IPS-15b (cell line): ENCODE measurements around the gene CWF19L1.

Experiments used
- H3K27me3 ChIP-seq: one replicate; pipeline ENCODE4 v1.6.1; 2013; ENCODE audit warnings: low read length; ENCODE audit not compliant: control insufficient read depth, insufficient read depth
- H3K36me3 ChIP-seq: one replicate; pipeline ENCODE4 v1.6.1; 2013; ENCODE audit warnings: low read length; ENCODE audit not compliant: control insufficient read depth, insufficient read depth
- H3K4me1 ChIP-seq: one replicate; pipeline ENCODE4 v1.6.1; 2013; ENCODE audit warnings: mild to moderate bottlenecking, low read length; ENCODE audit not compliant: control insufficient read depth, insufficient read depth
- H3K4me3 ChIP-seq: one replicate; pipeline ENCODE4 v1.5.1; 2013; ENCODE audit warnings: low read depth, low read length
- H3K9ac ChIP-seq: one replicate; pipeline ENCODE4 v1.6.1; 2013; ENCODE audit warnings: low read depth, mild to moderate bottlenecking, low read length
- H3K9me3 ChIP-seq: one replicate; pipeline ENCODE4 v1.6.1; 2013; ENCODE audit warnings: mild to moderate bottlenecking, low read length; ENCODE audit not compliant: control insufficient read depth, insufficient read depth

The CWF19L1 gene

DNA sequence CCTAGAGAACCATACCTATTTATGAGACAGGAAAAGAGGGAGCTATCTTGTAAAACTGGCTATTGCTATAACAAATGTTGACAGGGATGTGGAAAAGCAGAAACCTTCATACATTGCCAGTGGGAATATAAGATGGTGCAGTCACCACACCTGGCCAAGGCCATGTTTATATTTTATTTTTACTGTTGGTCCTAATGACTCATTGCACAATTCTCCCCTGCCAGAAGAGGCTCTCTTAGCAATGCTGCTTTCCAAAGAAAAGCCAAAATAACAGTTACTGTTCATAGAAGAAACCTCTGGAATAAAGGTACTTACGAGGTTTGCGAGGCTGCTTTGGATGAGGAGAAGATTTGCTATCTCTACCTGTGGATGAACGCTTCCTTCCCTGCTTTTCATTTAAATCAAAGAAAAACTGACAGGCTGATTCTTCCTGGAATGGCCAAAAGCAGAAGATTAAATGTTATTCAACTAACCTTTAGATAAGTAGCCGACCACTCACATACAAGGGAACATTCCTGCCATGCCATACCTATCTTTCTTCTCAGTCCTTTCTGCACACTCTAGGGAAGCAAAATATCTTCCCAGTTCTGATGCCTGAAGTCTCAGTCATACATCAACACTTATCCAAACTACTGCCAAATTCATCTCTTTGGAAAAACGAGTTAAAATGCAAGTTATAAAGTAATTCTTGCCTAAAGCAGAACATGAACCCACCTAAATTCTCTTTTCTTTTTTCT, 21.8 kb downstream of the CWF19L1 start:
- Histone ChIP-seq H3K4me3 (no peak overlapping the region), H3K36me3 (peaks cover 13% of the 10 kb centered on the region), H3K27me3 (no peaks in the 10 kb centered on the region), H3K9ac (no peak overlapping the region), H3K9me3 (no peaks in the 10 kb centered on the region), H3K4me1 (no peaks in the 10 kb centered on the region)

DNA sequence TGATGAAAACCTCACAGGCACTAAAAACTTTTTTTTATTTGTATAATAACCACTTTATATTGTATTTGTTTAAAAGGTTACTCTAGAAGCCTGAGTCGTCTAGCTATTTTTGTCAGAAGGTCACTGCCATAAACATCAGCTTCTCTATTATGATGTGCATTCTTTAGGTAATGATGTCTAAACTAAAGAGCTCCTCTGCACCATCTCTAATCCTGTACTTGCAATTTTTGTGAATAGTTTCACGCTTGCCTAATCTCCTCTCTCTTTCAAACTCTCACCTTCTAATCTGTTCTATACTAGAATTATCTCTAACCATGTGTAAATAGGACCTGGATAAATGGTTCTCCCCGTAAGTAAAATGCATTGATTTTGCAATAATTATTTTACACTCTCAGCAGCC, 27.6 kb downstream of the CWF19L1 start:
- no peaks in the 10 kb centered on the region for H3K27me3 ChIP-seq
- no peaks in the 10 kb centered on the region for H3K4me1 ChIP-seq
- H3K9me3 ChIP-seq = no peaks in the 10 kb centered on the region
- no peak overlapping the region for H3K4me3 ChIP-seq
- peaks cover 11% of the 10 kb centered on the region for H3K36me3 ChIP-seq
- H3K9ac ChIP-seq = no peak overlapping the region

DNA sequence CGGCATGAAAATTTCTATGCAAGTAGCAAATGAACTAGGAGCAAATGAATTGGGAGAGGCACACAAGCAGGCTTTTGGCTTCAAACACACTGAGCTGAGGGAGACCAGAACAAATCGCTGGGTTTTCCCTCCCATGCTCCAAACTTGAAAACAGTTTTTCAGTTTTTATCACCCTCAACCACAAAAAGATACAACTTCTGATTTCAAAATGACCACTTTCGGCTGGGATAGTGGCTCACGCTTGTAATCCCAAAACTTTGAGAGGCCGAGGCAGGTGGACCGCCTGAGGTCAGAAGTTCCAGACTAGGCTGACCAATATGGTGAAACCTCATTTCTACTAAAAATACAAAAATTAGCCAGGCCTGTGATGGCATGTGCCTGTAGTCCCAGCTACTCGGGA, 29.0 kb downstream of the CWF19L1 start:
- Histone ChIP-seq H3K9me3 (no peaks in the 10 kb centered on the region), H3K4me1 (no peaks in the 10 kb centered on the region), H3K9ac (no peak overlapping the region), H3K4me3 (no peak overlapping the region), H3K36me3 (peaks cover 7% of the 10 kb centered on the region), H3K27me3 (no peaks in the 10 kb centered on the region)

DNA sequence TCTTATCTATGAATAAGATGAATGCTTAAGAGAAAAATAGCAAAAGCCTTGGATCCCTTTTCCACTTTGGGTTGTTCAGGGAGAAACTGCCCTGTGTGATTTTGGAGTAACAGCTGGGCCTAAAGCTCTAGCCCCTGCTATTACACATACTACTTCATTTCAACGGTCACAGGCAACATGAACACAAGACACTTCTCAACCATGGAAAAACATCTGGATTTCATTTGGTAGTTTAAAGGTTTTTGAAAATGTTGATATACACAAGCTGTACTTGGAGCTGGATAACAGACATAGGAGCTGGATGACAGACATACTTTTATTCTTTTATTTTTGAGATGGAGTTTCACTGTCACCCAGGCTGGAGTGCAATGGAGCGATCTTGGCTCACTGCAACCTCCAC, 35.3 kb downstream of the CWF19L1 start:
- Histone ChIP-seq H3K9ac (no peak overlapping the region), H3K9me3 (no peaks in the 10 kb centered on the region), H3K36me3 (peaks cover 7% of the 10 kb centered on the region), H3K4me1 (no peaks in the 10 kb centered on the region), H3K27me3 (no peaks in the 10 kb centered on the region), H3K4me3 (no peak overlapping the region)

DNA sequence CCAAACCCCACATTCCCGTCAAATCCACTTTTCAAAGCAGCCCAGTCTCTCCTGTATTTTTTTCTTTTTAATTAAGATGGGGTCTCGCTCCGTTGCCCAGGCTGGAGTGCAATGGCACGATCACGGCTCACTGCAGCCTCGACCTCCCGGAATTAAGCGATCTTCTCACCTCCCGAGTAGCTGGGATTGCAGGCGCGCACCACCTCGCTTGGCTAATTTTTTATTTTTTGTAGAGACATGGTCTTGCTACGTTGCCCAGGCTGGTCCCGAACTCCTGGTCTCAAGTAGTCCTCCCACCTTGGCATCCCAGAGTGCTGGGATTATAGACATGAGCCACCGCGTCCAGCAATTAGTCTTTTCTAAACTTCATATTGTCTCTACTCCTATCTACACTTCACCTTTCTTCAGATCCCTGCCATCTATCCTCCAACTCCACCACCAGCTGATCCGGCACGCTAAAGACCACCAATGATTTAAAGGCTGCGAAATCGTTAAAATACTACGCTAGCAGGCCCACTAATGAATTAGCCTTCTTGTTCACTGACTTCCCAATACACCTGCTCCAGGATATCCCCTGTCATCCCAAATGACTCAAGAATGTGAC, 37.5 kb downstream of the CWF19L1 start:
- peak overlapping the region; percentile 96 for H3K4me3 ChIP-seq
- no peaks in the 10 kb centered on the region for H3K9me3 ChIP-seq
- peak overlapping the region; percentile 80 for H3K9ac ChIP-seq
- no peaks in the 10 kb centered on the region for H3K4me1 ChIP-seq
- H3K27me3 ChIP-seq = no peaks in the 10 kb centered on the region
- no peaks in the 10 kb centered on the region for H3K36me3 ChIP-seq

DNA sequence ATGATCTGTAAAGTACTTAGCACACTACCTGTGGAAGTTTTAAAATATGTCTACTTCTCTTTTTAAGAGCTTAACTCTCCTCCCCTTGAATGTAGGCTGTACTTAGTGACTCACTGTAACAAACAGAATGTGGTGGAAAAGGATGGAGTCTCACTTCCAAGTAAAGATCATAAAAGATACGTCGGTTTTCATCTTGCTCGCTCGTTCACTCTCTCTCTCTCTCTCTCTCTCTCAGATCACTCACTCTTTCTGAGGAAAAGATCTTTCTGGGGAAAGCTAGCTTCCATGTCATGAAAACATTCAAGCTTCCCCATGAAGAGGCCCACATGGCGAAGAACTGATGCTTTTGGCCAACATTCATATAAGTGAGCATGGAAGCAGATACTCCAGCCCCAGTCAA, 43.6 kb downstream of the CWF19L1 start:
- Histone ChIP-seq H3K9me3 (no peaks in the 10 kb centered on the region), H3K9ac (no peak overlapping the region), H3K36me3 (peaks cover 11% of the 10 kb centered on the region), H3K4me1 (no peaks in the 10 kb centered on the region), H3K27me3 (no peaks in the 10 kb centered on the region), H3K4me3 (no peak overlapping the region)

DNA sequence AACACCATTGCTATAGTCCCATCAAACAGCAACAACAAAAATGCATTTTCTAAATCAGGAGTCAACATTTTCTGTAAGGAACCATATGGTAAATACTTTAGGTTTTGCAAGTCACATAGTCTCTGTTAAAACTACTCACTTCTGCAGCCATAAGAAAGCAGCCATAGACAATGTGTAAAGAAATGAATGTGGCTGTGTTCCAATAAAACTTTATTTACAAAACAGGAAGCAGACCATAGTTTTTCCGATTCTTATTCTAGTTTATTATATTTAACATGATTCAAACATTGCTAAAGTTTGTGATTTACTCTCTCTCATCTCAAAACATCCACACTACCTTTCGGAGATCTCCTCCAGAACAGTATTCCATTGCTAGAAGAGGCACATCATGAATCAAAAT, 44.9 kb downstream of the CWF19L1 start:
- H3K36me3 ChIP-seq = peaks cover 11% of the 10 kb centered on the region

DNA sequence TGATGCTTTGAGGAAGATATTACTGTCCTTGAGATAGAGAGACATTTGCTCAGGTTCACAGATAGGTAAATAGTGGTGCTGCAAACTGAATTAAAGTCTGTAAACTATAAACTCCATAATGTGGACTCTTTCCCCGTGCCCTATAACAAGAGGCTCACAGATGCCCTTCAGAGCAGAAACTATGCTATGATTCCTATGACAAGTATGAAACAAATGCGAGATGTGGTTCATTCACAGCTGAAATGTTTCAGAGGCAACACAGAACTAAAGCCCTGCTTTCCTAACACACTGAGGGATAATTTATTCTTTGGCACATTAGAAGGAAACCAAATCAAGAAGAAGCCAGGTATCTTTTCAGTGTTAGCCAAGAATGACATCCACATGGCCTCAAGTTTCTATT, 51.4 kb downstream of the CWF19L1 start:
- peaks cover 4% of the 10 kb centered on the region for H3K36me3 ChIP-seq
- no peak overlapping the region for H3K9ac ChIP-seq
- H3K4me1 ChIP-seq = no peaks in the 10 kb centered on the region
- no peak overlapping the region for H3K4me3 ChIP-seq
- H3K9me3 ChIP-seq = no peaks in the 10 kb centered on the region
- H3K27me3 ChIP-seq = no peaks in the 10 kb centered on the region

More for the DNA sequence above, 44.9 kb downstream of the CWF19L1 start:
- Histone ChIP-seq H3K4me1 (no peaks in the 10 kb centered on the region), H3K4me3 (no peak overlapping the region), H3K9ac (no peak overlapping the region), H3K27me3 (no peaks in the 10 kb centered on the region), H3K9me3 (no peaks in the 10 kb centered on the region)

DNA sequence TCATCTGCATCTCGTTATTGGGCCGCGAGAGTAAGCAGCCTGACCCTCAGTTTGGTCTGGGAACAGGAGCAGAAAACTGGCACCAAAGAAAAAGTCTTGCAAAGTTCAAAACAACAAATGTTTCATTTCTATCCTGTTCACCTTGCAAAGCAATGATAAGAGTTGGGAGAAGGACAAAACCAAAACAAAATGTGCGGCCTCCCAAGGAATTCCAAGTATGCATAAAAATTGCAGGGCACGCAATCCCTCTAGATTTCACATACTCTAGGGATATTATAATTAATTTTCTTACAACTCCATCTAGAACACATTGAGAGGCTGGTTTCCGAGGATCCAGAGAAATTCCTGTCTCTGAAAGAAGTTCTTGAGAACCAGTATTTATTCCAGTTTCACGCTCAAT, 58.1 kb downstream of the CWF19L1 start:
- Histone ChIP-seq H3K9me3 (no peaks in the 10 kb centered on the region), H3K27me3 (no peaks in the 10 kb centered on the region), H3K9ac (no peak overlapping the region), H3K4me3 (no peak overlapping the region), H3K36me3 (peaks cover 9% of the 10 kb centered on the region), H3K4me1 (no peaks in the 10 kb centered on the region)

DNA sequence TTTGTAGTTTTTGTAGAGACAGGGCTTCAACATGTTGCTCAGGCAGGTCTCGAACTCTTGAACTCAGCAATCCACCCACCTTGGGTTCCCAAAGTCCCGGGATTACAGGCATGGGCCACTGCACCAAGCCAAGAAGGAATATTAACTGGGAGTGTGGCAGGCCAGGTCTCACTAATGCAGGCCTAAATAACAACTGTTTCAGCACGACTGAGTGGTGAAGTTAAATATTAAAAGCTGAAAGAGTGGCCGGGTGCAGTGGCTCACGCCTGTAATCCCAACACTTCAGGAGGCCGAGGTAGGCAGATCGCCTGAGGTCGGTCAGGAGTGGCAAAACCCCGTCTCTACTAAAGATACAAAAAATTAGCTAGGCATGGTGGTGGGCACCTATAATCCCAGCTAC, 59.2 kb downstream of the CWF19L1 start:
- H3K4me3 ChIP-seq = no peak overlapping the region
- H3K9ac ChIP-seq = no peak overlapping the region
- H3K36me3 ChIP-seq = peaks cover 12% of the 10 kb centered on the region
- H3K4me1 ChIP-seq = no peaks in the 10 kb centered on the region
- no peaks in the 10 kb centered on the region for H3K27me3 ChIP-seq
- no peaks in the 10 kb centered on the region for H3K9me3 ChIP-seq

DNA sequence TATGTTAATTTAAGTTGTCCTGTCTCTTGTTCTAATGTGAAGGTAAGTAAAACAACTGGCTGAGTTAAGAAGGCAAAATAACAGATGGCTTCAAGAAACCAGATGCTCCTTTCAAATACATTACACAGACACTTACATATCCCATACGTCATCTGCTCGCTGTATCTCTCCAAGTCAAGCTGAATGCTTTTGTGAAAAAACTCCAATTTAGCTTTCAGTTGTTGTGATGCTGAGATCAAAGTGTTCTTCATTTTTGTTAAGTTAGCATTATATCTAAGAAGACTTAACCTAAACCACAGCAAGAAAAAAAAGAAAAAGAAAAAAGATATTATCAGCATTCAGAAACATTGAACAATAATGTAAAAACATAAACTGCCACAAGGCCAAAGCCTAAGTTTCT, 63.1 kb downstream of the CWF19L1 start:
- peaks cover 18% of the 10 kb centered on the region for H3K36me3 ChIP-seq
- H3K27me3 ChIP-seq = no peaks in the 10 kb centered on the region
- no peaks in the 10 kb centered on the region for H3K9me3 ChIP-seq
- no peak overlapping the region for H3K4me3 ChIP-seq
- H3K4me1 ChIP-seq = no peaks in the 10 kb centered on the region
- no peak overlapping the region for H3K9ac ChIP-seq

DNA sequence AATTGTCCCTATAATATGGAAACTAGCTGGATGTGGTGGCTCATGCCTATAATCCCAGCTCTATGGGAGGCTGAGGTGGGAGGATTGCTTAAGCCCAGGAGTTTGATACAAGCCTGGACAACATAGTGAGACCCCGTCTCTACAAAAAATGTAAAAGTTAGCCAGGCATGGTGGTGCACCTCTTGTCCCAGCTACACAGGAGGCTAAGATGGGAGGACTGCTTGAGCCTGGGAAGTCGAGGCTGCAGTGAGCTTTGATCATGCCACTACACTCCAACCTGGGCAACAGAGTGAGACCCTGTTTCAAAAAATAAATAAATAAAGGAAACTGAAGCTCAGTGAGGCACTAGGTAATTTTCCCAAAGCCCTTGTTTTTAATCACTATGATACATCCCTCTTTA, 65.9 kb downstream of the CWF19L1 start:
- Histone ChIP-seq H3K4me1 (no peaks in the 10 kb centered on the region), H3K9ac (no peak overlapping the region), H3K9me3 (no peaks in the 10 kb centered on the region), H3K36me3 (peaks cover 15% of the 10 kb centered on the region), H3K4me3 (no peak overlapping the region), H3K27me3 (no peaks in the 10 kb centered on the region)
